Epithelial cell of esophagus (primary cell): ENCODE results near the gene ARHGAP24.
"Not testable (repeated sequence)": the region's sequence is repeated elsewhere in the genome, so short reads cannot be mapped to it uniquely, and the experiment has no call there.

Source experiments
- DNase-seq: peaks from one replicate; pipeline ENCODE4 v3.0.0; 2010; ENCODE audit warnings: low read depth
- H3K4me3 ChIP-seq: 2 replicates; pipeline ENCODE4 v1.5.1; 2011; ENCODE audit warnings: mild to moderate bottlenecking, low read length, control low read depth
- CTCF ChIP-seq: IDR thresholded peaks from 2 replicates; pipeline ENCODE4 v1.5.1; 2011; ENCODE audit warnings: low read depth, mild to moderate bottlenecking, low read length, control low read depth, inconsistent platforms; ENCODE audit not compliant: insufficient read depth; ENCODE audit errors: missing control alignments

The ARHGAP24 gene

GRCh38 chr4:85650908-85651307 lies 176.0 kb downstream of the ARHGAP24 start:
- DNase-seq: peak; percentile 60

GRCh38 chr4:85656759-85657505 lies 182.0 kb downstream of the ARHGAP24 start:
- DNase-seq: no peak
- TF ChIP-seq CTCF: no peak
- H3K4me3 ChIP-seq: no peak overlapping the region

More at GRCh38 chr4:85650908-85651307, 176.0 kb downstream of the ARHGAP24 start:
- TF ChIP-seq CTCF: no peak
- H3K4me3 ChIP-seq: no peak overlapping the region

- no peak for TF ChIP-seq CTCF
- no peak overlapping the region for H3K4me3 ChIP-seq
- DNase-seq: no peak
These were observed 184.0 kb downstream of the ARHGAP24 start for GRCh38 chr4:85658766-85659439.

- TF ChIP-seq CTCF: no peak
- no peak overlapping the region for H3K4me3 ChIP-seq
These were observed 184.8 kb downstream of the ARHGAP24 start for GRCh38 chr4:85659610-85660218.

GRCh38 chr4:85666625-85667024 lies 191.7 kb downstream of the ARHGAP24 start:
- not testable (repeated sequence) for DNase-seq, H3K4me3 ChIP-seq

More at GRCh38 chr4:85659610-85660218, 184.8 kb downstream of the ARHGAP24 start:
- no peak for DNase-seq

- no peak for TF ChIP-seq CTCF
- no peak overlapping the region for H3K4me3 ChIP-seq
- DNase-seq: no peak
These were observed 194.3 kb downstream of the ARHGAP24 start for GRCh38 chr4:85669204-85669603.

GRCh38 chr4:85669992-85670548 lies 195.1 kb downstream of the ARHGAP24 start:
- no peak for DNase-seq
- no peak overlapping the region for H3K4me3 ChIP-seq
- TF ChIP-seq CTCF: no peak
